Measurements from ENCODE around the gene CFAP97. TPM values are rescaled to one million over a fixed set of nuclear protein-coding genes. Genes with fewer than 3 reads are reported as not detected.

The CFAP97 gene
- polyA plus RNA-seq, 1 donor from 2014 or later: 29.8 TPM

GRCh38 chr4:185248393-185249039 is 44.7 kb upstream of the CFAP97 start:
- no peaks in the 10 kb centered on the region for H4K20me1 ChIP-seq (ENCODE audit: insufficient read depth)
- H3K36me3 ChIP-seq (ENCODE audit: insufficient read depth, low read length): no peaks in the 10 kb centered on the region
- H3K27me3 ChIP-seq (ENCODE audit: insufficient read depth, low read depth, low read length): no peaks in the 10 kb centered on the region
- no peak overlapping the region for H3K9ac ChIP-seq (ENCODE audit: low read length)
- no peak overlapping the region for H3K27ac ChIP-seq (ENCODE audit: low read length)
- H3K4me2 ChIP-seq (ENCODE audit: low read length): no peak overlapping the region
- TF ChIP-seq POLR2AphosphoS5 (IDR thresholded peaks at IDR 0.05) (no peak), RAD21 (conservative IDR thresholded peaks at IDR 0.05) (no peak), SMC3 (conservative IDR thresholded peaks at IDR 0.05; ENCODE audit: poor library complexity) (no peak), EZH2 (IDR thresholded peaks at IDR 0.05; ENCODE audit: borderline replicate concordance, insufficient read depth, low read length, poor library complexity, severe bottlenecking) (no peak), TAF1 (IDR thresholded peaks at IDR 0.05; ENCODE audit: low read depth) (no peak), MXI1 (conservative IDR thresholded peaks at IDR 0.05; ENCODE audit: poor library complexity, severe bottlenecking) (no peak), EP300 (conservative IDR thresholded peaks at IDR 0.05; ENCODE audit: poor library complexity, severe bottlenecking) (no peak)
- TF ChIP-seq, protein P1, sequence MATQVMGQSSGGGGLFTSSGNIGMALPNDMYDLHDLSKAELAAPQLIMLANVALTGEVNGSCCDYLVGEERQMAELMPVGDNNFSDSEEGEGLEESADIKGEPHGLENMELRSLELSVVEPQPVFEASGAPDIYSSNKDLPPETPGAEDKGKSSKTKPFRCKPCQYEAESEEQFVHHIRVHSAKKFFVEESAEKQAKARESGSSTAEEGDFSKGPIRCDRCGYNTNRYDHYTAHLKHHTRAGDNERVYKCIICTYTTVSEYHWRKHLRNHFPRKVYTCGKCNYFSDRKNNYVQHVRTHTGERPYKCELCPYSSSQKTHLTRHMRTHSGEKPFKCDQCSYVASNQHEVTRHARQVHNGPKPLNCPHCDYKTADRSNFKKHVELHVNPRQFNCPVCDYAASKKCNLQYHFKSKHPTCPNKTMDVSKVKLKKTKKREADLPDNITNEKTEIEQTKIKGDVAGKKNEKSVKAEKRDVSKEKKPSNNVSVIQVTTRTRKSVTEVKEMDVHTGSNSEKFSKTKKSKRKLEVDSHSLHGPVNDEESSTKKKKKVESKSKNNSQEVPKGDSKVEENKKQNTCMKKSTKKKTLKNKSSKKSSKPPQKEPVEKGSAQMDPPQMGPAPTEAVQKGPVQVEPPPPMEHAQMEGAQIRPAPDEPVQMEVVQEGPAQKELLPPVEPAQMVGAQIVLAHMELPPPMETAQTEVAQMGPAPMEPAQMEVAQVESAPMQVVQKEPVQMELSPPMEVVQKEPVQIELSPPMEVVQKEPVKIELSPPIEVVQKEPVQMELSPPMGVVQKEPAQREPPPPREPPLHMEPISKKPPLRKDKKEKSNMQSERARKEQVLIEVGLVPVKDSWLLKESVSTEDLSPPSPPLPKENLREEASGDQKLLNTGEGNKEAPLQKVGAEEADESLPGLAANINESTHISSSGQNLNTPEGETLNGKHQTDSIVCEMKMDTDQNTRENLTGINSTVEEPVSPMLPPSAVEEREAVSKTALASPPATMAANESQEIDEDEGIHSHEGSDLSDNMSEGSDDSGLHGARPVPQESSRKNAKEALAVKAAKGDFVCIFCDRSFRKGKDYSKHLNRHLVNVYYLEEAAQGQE (IDR thresholded peaks at IDR 0.05; ENCODE audit: borderline replicate concordance): no peak
- TF ChIP-seq, protein P2, sequence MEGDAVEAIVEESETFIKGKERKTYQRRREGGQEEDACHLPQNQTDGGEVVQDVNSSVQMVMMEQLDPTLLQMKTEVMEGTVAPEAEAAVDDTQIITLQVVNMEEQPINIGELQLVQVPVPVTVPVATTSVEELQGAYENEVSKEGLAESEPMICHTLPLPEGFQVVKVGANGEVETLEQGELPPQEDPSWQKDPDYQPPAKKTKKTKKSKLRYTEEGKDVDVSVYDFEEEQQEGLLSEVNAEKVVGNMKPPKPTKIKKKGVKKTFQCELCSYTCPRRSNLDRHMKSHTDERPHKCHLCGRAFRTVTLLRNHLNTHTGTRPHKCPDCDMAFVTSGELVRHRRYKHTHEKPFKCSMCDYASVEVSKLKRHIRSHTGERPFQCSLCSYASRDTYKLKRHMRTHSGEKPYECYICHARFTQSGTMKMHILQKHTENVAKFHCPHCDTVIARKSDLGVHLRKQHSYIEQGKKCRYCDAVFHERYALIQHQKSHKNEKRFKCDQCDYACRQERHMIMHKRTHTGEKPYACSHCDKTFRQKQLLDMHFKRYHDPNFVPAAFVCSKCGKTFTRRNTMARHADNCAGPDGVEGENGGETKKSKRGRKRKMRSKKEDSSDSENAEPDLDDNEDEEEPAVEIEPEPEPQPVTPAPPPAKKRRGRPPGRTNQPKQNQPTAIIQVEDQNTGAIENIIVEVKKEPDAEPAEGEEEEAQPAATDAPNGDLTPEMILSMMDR (IDR thresholded peaks at IDR 0.05; ENCODE audit: poor library complexity, severe bottlenecking): no peak
- H3K79me2 ChIP-seq (replicated peaks; ENCODE audit: insufficient read depth, low read length): no peaks in the 10 kb centered on the region
- H3K9me3 ChIP-seq (ENCODE audit: low read length): no peaks in the 10 kb centered on the region
- no peaks in the 10 kb centered on the region for H3F3A ChIP-seq (ENCODE audit: insufficient read depth, low read length, poor library complexity, severe bottlenecking)
- no peak overlapping the region for H3K4me3 ChIP-seq (ENCODE audit: low read length)
- no peak overlapping the region for H2AFZ ChIP-seq (ENCODE audit: low read depth, low read length)
- H3K9me2 ChIP-seq (ENCODE audit: insufficient read depth, low read length): no peaks in the 10 kb centered on the region

GRCh38 chr4:185247151-185247550 is 43.4 kb upstream of the CFAP97 start:
- Histone ChIP-seq H3F3A (ENCODE audit: insufficient read depth, low read length, poor library complexity, severe bottlenecking) (no peaks in the 10 kb centered on the region), H3K27me3 (ENCODE audit: insufficient read depth, low read depth, low read length) (no peaks in the 10 kb centered on the region), H3K4me2 (ENCODE audit: low read length) (no peak overlapping the region), H3K27ac (ENCODE audit: low read length) (no peak overlapping the region), H2AFZ (ENCODE audit: low read depth, low read length) (no peak overlapping the region), H3K4me3 (ENCODE audit: low read length) (no peak overlapping the region), H3K36me3 (ENCODE audit: insufficient read depth, low read length) (no peaks in the 10 kb centered on the region), H3K9ac (ENCODE audit: low read length) (no peak overlapping the region), H4K20me1 (ENCODE audit: insufficient read depth) (no peaks in the 10 kb centered on the region), H3K9me2 (ENCODE audit: insufficient read depth, low read length) (no peaks in the 10 kb centered on the region), H3K79me2 (replicated peaks; ENCODE audit: insufficient read depth, low read length) (no peaks in the 10 kb centered on the region), H3K9me3 (ENCODE audit: low read length) (no peaks in the 10 kb centered on the region)
- TF ChIP-seq EZH2 (IDR thresholded peaks at IDR 0.05; ENCODE audit: borderline replicate concordance, insufficient read depth, low read length, poor library complexity, severe bottlenecking) (no peak), SMC3 (conservative IDR thresholded peaks at IDR 0.05; ENCODE audit: poor library complexity) (no peak), MXI1 (conservative IDR thresholded peaks at IDR 0.05; ENCODE audit: poor library complexity, severe bottlenecking) (no peak), EP300 (conservative IDR thresholded peaks at IDR 0.05; ENCODE audit: poor library complexity, severe bottlenecking) (no peak), POLR2AphosphoS5 (IDR thresholded peaks at IDR 0.05) (no peak), TAF1 (IDR thresholded peaks at IDR 0.05; ENCODE audit: low read depth) (no peak), RAD21 (conservative IDR thresholded peaks at IDR 0.05) (no peak)
- TF ChIP-seq, protein P1 (IDR thresholded peaks at IDR 0.05; ENCODE audit: borderline replicate concordance): no peak
- TF ChIP-seq, protein P2 (IDR thresholded peaks at IDR 0.05; ENCODE audit: poor library complexity, severe bottlenecking): no peak
